HG03139 (cell line): ENCODE data around the gene MCCD1.

Source experiments
- ATAC-seq: cut with Tn5 transposase; IDR thresholded peaks from one replicate; pipeline ENCODE4 v1.9.1; 2021; ENCODE audit not compliant: unreplicated experiment

Gene MCCD1

DNA sequence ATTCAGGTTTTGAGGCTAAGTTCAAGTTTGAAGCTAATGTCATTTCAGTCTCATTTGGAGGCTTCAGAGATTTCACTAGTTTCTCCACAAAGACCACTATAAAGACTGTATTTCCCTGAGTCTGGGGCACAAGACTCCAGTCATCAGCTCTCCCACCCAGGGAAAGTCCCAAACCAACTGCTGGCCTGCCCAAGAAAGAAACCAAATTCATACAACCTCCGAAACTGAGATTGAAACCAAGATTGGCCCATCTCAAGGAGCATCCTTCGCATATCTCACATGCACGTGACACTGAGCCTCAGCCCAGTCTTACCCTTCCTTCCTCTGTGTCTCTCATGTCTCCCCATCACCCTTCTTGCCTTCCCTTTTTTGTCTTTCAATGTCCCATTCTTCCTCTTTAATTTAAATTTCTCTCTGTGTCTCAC lies 39.8 kb downstream of the MCCD1 start:
- peak; percentile 50 for ATAC-seq

DNA sequence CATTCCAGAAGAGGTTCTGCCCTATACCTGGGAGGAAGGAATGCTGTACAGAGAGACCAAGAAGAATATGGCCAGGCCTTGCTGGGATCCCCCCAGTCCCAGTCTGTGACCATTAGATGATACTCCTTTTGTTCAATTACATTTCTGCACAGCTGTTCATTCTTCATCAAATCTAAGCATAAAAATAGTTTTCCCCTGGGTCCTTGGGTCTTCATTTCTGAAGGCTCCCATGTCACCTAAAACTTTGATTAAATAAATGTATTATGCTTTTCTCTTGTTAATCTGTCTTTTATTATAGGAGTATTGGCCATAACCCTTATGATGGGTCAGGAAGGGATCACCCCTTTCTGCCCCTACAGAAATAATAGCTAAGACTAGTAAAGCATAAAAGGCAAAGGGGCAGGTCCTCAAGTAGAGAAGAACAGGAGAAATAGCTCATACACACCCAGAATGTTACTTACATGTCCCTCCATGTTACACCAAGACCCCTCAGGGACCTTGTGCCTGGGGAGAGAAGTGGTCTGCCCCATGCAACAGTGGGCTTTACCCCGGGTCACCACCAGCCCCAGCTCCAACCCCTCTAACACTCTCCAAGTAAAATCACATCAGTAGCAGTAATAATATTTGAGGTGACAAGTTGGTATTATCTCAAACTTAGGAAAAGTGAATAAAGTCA lies 41.2 kb downstream of the MCCD1 start:
- no peak for ATAC-seq

DNA sequence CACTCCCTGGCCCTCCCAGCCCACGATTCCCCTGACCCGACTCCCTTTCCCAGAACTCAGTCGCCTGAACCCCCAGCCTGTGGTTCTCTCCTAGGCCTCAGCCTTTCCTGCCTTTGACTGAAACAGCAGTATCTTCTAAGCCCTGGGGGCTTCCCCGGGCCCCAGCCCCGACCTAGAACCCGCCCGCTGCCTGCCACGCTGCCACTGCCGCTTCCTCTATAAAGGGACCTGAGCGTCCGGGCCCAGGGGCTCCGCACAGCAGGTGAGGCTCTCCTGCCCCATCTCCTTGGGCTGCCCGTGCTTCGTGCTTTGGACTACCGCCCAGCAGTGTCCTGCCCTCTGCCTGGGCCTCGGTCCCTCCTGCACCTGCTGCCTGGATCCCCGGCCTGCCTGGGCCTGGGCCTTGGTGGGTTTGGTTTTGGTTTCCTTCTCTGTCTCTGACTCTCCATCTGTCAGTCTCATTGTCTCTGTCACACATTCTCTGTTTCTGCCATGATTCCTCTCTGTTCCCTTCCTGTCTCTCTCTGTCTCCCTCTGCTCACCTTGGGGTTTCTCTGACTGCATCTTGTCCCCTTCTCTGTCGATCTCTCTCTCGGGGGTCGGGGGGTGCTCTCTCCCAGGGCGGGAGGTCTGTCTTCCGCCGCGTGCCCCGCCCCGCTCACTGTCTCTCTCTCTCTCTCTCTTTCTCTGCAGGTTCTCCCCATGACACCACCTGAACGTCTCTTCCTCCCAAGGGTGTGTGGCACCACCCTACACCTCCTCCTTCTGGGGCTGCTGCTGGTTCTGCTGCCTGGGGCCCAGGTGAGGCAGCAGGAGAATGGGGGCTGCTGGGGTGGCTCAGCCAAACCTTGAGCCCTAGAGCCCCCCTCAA lies 43.5 kb downstream of the MCCD1 start, which contains the start of gene LTA:
LTA (plus strand) TSS at position 249 of the 871 bp plus-strand sequence; CDS start at position 703, 454 bp downstream.
- ATAC-seq, result peak; percentile 37

DNA sequence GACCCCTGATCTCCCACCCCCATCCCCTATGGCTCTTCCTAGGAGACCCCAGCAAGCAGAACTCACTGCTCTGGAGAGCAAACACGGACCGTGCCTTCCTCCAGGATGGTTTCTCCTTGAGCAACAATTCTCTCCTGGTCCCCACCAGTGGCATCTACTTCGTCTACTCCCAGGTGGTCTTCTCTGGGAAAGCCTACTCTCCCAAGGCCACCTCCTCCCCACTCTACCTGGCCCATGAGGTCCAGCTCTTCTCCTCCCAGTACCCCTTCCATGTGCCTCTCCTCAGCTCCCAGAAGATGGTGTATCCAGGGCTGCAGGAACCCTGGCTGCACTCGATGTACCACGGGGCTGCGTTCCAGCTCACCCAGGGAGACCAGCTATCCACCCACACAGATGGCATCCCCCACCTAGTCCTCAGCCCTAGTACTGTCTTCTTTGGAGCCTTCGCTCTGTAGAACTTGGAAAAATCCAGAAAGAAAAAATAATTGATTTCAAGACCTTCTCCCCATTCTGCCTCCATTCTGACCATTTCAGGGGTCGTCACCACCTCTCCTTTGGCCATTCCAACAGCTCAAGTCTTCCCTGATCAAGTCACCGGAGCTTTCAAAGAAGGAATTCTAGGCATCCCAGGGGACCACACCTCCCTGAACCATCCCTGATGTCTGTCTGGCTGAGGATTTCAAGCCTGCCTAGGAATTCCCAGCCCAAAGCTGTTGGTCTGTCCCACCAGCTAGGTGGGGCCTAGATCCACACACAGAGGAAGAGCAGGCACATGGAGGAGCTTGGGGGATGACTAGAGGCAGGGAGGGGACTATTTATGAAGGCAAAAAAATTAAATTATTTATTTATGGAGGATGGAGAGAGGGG lies 44.7 kb downstream of the MCCD1 start:
- no peak for ATAC-seq

DNA sequence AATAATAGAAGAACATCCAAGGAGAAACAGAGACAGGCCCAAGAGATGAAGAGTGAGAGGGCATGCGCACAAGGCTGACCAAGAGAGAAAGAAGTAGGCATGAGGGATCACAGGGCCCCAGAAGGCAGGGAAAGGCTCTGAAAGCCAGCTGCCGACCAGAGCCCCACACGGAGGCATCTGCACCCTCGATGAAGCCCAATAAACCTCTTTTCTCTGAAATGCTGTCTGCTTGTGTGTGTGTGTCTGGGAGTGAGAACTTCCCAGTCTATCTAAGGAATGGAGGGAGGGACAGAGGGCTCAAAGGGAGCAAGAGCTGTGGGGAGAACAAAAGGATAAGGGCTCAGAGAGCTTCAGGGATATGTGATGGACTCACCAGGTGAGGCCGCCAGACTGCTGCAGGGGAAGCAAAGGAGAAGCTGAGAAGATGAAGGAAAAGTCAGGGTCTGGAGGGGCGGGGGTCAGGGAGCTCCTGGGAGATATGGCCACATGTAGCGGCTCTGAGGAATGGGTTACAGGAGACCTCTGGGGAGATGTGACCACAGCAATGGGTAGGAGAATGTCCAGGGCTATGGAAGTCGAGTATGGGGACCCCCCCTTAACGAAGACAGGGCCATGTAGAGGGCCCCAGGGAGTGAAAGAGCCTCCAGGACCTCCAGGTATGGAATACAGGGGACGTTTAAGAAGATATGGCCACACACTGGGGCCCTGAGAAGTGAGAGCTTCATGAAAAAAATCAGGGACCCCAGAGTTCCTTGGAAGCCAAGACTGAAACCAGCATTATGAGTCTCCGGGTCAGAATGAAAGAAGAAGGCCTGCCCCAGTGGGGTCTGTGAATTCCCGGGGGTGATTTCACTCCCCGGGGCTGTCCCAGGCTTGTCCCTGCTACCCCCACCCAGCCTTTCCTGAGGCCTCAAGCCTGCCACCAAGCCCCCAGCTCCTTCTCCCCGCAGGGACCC lies 45.6 kb downstream of the MCCD1 start:
- no peak for ATAC-seq

DNA sequence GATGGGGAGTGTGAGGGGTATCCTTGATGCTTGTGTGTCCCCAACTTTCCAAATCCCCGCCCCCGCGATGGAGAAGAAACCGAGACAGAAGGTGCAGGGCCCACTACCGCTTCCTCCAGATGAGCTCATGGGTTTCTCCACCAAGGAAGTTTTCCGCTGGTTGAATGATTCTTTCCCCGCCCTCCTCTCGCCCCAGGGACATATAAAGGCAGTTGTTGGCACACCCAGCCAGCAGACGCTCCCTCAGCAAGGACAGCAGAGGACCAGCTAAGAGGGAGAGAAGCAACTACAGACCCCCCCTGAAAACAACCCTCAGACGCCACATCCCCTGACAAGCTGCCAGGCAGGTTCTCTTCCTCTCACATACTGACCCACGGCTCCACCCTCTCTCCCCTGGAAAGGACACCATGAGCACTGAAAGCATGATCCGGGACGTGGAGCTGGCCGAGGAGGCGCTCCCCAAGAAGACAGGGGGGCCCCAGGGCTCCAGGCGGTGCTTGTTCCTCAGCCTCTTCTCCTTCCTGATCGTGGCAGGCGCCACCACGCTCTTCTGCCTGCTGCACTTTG lies 46.7 kb downstream of the MCCD1 start, which contains the start of gene TNF:
TNF (plus strand) TSS at position 231 of the 567 bp plus-strand sequence; CDS start at position 408, 177 bp downstream.
- ATAC-seq, result no peak

GRCh38 chr6:31575952-31576685 lies 47.4 kb downstream of the MCCD1 start:
- ATAC-seq, result no peak

- no peak for ATAC-seq
These were observed 48.3 kb downstream of the MCCD1 start for GRCh38 chr6:31576897-31577578.

DNA sequence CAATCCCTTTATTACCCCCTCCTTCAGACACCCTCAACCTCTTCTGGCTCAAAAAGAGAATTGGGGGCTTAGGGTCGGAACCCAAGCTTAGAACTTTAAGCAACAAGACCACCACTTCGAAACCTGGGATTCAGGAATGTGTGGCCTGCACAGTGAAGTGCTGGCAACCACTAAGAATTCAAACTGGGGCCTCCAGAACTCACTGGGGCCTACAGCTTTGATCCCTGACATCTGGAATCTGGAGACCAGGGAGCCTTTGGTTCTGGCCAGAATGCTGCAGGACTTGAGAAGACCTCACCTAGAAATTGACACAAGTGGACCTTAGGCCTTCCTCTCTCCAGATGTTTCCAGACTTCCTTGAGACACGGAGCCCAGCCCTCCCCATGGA lies 48.8 kb downstream of the MCCD1 start:
- no peak for ATAC-seq

DNA sequence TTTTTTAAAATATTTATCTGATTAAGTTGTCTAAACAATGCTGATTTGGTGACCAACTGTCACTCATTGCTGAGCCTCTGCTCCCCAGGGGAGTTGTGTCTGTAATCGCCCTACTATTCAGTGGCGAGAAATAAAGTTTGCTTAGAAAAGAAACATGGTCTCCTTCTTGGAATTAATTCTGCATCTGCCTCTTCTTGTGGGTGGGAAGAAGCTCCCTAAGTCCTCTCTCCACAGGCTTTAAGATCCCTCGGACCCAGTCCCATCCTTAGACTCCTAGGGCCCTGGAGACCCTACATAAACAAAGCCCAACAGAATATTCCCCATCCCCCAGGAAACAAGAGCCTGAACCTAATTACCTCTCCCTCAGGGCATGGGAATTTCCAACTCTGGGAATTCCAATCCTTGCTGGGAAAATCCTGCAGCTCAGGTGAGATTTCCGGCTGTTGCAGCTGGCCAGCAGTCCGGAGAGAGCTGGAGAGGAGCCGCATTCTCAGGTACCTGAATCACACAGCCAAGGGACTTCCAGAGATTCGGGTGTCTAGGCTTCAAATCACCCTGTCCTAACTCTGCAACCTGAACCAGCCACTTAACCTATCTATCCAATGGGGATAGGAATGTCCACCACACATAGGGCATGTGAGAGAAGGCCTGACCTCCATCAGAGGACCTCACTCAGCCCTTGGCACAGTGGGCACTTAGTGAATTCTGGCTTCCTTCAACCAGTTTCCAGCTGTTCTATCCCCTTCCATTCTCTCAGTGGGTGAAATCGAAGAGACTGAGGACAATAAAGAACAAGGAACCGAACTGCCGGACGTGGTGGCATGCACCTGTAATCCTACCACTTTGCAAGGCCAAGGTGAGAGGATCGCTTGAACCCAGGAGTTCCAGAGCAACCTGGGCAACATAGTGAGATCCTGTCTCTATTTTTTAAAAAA lies 49.7 kb downstream of the MCCD1 start:
- ATAC-seq, result no peak

DNA sequence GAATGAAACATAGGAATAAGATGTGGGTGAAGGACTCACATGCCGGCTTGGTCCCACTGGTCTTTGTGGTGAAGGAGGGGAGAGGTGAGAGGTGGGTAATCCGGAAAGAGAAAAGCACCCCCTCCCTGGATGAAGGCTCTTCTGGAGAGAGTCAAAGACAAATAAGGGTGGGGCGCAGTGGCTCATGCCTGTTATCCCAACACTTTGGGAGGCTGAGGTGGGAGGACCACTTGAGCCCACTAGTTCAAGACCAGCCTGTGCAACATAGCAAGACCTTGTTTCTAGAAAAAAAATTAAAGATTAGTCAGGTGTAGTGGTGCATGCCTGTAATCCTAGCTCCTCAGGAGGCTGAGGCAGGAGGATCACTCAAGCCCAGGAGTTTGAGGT lies 50.4 kb downstream of the MCCD1 start:
- ATAC-seq, result no peak
